Measurements from ENCODE around the gene SLC25A12. TPM values are rescaled to one million over a fixed set of nuclear protein-coding genes. Genes with fewer than 3 reads are reported as not detected.

The SLC25A12 gene
- total and polyA plus RNA-seq, 2 of the 13 experiments (the other 11 are each of a cell fraction or from before 2014, with no cell fraction given): 8.1 to 15.9 TPM

GRCh38 chr2:171807831-171808393 is 86.1 kb downstream of the SLC25A12 start (continued):
- no peak for TF ChIP-seq PRDM10 (CRISPR knock-in tag; IDR thresholded peaks at IDR 0.05; ENCODE audit: low read depth)
- TF ChIP-seq GABPA (IDR thresholded peaks at IDR 0.05; ENCODE audit: low read depth, low read length): no peak
- no peak for TF ChIP-seq GABPA (CRISPR knock-in tag; IDR thresholded peaks at IDR 0.05; ENCODE audit: low read depth)
- no peak for TF ChIP-seq CENPBD1 (CRISPR knock-in tag; IDR thresholded peaks at IDR 0.05; ENCODE audit: borderline replicate concordance, low read depth)
- TF ChIP-seq ZNF382 (CRISPR knock-in tag; IDR thresholded peaks at IDR 0.05; ENCODE audit: borderline replicate concordance): no peak
- no peak for TF ChIP-seq GPBP1L1 (CRISPR knock-in tag; IDR thresholded peaks at IDR 0.05)
- TF ChIP-seq ZNF563 (CRISPR knock-in tag; IDR thresholded peaks at IDR 0.05): no peak
- TF ChIP-seq SRY (CRISPR knock-in tag; IDR thresholded peaks at IDR 0.05): no peak
- TF ChIP-seq AGO1 (IDR thresholded peaks at IDR 0.05; ENCODE audit: low read depth, low read length, poor library complexity, severe bottlenecking): no peak
- no peak for TF ChIP-seq ZNF615 (CRISPR knock-in tag; IDR thresholded peaks at IDR 0.05; ENCODE audit: borderline replicate concordance)
- no peak for TF ChIP-seq ZBTB40 (IDR thresholded peaks at IDR 0.05)
- TF ChIP-seq ZBTB40 (CRISPR knock-in tag; IDR thresholded peaks at IDR 0.05): no peak
- no peak for TF ChIP-seq ZNF280B (CRISPR knock-in tag; IDR thresholded peaks at IDR 0.05; ENCODE audit: borderline replicate concordance)
